HL-60 (cell line): ENCODE measurements around the gene FAM114A2.

ENCODE experiments used
- POLR2AphosphoS5 ChIP-seq: IDR thresholded peaks from 2 replicates; pipeline ENCODE4 v1.6.1; 2012; ENCODE audit warnings: low read depth
- TF ChIP-seq, protein P1 (sequence below): IDR thresholded peaks from one replicate; pipeline ENCODE4 v1.5.1; 2011; ENCODE audit warnings: low read length, control low read depth, inconsistent platforms; ENCODE audit not compliant: insufficient read depth
- TF ChIP-seq, protein P2 (sequence below): IDR thresholded peaks from 2 replicates; pipeline ENCODE4 v1.6.1; 2012; ENCODE audit warnings: low read depth; ENCODE audit not compliant: insufficient replicate concordance

DNA sequence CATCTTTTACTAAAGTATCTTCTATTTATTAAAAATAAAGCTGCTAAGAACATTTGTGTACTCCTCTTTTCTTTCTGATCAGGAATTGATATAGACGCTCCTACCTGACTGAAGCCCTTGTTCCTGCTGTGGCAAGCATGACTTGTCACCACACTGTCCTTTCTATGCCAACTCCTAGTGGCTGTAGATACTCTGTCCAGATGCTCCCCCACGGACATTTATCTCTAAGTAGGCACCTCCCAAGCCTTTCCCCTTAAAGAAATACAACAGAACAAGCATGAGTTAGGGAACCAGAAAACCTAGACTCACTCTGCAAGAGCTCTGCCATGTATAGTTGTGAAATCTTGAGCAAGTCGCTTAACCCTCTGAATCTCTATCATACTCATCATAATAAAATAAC, 53.2 kb downstream of the FAM114A2 start:
- no peak for TF ChIP-seq POLR2AphosphoS5
- TF ChIP-seq, protein P1, sequence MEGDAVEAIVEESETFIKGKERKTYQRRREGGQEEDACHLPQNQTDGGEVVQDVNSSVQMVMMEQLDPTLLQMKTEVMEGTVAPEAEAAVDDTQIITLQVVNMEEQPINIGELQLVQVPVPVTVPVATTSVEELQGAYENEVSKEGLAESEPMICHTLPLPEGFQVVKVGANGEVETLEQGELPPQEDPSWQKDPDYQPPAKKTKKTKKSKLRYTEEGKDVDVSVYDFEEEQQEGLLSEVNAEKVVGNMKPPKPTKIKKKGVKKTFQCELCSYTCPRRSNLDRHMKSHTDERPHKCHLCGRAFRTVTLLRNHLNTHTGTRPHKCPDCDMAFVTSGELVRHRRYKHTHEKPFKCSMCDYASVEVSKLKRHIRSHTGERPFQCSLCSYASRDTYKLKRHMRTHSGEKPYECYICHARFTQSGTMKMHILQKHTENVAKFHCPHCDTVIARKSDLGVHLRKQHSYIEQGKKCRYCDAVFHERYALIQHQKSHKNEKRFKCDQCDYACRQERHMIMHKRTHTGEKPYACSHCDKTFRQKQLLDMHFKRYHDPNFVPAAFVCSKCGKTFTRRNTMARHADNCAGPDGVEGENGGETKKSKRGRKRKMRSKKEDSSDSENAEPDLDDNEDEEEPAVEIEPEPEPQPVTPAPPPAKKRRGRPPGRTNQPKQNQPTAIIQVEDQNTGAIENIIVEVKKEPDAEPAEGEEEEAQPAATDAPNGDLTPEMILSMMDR = no peak
- TF ChIP-seq, protein P2, sequence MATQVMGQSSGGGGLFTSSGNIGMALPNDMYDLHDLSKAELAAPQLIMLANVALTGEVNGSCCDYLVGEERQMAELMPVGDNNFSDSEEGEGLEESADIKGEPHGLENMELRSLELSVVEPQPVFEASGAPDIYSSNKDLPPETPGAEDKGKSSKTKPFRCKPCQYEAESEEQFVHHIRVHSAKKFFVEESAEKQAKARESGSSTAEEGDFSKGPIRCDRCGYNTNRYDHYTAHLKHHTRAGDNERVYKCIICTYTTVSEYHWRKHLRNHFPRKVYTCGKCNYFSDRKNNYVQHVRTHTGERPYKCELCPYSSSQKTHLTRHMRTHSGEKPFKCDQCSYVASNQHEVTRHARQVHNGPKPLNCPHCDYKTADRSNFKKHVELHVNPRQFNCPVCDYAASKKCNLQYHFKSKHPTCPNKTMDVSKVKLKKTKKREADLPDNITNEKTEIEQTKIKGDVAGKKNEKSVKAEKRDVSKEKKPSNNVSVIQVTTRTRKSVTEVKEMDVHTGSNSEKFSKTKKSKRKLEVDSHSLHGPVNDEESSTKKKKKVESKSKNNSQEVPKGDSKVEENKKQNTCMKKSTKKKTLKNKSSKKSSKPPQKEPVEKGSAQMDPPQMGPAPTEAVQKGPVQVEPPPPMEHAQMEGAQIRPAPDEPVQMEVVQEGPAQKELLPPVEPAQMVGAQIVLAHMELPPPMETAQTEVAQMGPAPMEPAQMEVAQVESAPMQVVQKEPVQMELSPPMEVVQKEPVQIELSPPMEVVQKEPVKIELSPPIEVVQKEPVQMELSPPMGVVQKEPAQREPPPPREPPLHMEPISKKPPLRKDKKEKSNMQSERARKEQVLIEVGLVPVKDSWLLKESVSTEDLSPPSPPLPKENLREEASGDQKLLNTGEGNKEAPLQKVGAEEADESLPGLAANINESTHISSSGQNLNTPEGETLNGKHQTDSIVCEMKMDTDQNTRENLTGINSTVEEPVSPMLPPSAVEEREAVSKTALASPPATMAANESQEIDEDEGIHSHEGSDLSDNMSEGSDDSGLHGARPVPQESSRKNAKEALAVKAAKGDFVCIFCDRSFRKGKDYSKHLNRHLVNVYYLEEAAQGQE = no peak
